Mesendoderm (in vitro differentiated cells): ENCODE results near the gene SCUBE1.

Experiments
- DNase-seq: peaks from one replicate; pipeline ENCODE4 v3.0.0; 2013
- H2AK5ac ChIP-seq: 2 replicates; pipeline ENCODE4 v1.6.1; 2013; ENCODE audit warnings: low read length, inconsistent platforms
- H2BK120ac ChIP-seq: 2 replicates; pipeline ENCODE4 v1.6.1; 2013; ENCODE audit warnings: low read depth, mild to moderate bottlenecking, low read length, moderate library complexity, mixed read lengths
- H2BK15ac ChIP-seq: replicated peaks from 2 replicates; pipeline ENCODE4 v1.6.1; 2013; ENCODE audit warnings: low read depth, mild to moderate bottlenecking, moderate library complexity
- H2BK5ac ChIP-seq: 2 replicates; pipeline ENCODE4 v1.6.1; 2013; ENCODE audit warnings: low read length, inconsistent platforms
- H3K18ac ChIP-seq: 2 replicates; pipeline ENCODE4 v1.6.1; 2013; ENCODE audit warnings: mild to moderate bottlenecking, low read length, mixed read lengths
- H3K23ac ChIP-seq: one replicate; pipeline ENCODE4 v1.6.1; 2013; ENCODE audit warnings: low read length
- H3K27ac ChIP-seq: 2 replicates; pipeline ENCODE4 v1.5.1; 2013; ENCODE audit warnings: low read depth, mild to moderate bottlenecking, inconsistent platforms, low read length, moderate library complexity
- H3K27me3 ChIP-seq: 2 replicates; pipeline ENCODE4 v1.6.1; 2013; ENCODE audit warnings: low read length, control low read depth, mild to moderate bottlenecking, inconsistent platforms; ENCODE audit not compliant: insufficient read depth, poor library complexity
- H3K36me3 ChIP-seq: 2 replicates; pipeline ENCODE4 v1.6.1; 2013; ENCODE audit warnings: low read length, inconsistent platforms; ENCODE audit not compliant: control insufficient read depth, insufficient read depth
- H3K4ac ChIP-seq: one replicate; pipeline ENCODE4 v1.6.1; 2013; ENCODE audit warnings: low read depth, mild to moderate bottlenecking, low read length, moderate library complexity
- H3K4me1 ChIP-seq: 2 replicates; pipeline ENCODE4 v1.6.1; 2013; ENCODE audit warnings: low read depth, low read length, inconsistent platforms; ENCODE audit not compliant: control insufficient read depth
- H3K4me2 ChIP-seq: 2 replicates; pipeline ENCODE4 v1.6.1; 2013; ENCODE audit warnings: low read length
- H3K4me3 ChIP-seq: 2 replicates; pipeline ENCODE4 v1.5.1; 2013; ENCODE audit warnings: mild to moderate bottlenecking, low read length
- H3K56ac ChIP-seq: one replicate; pipeline ENCODE4 v1.6.1; 2013; ENCODE audit warnings: low read length
- H3K79me1 ChIP-seq: 2 replicates; pipeline ENCODE4 v1.6.1; 2013; ENCODE audit warnings: low read length, inconsistent platforms
- H3K79me2 ChIP-seq: 2 replicates; pipeline ENCODE4 v1.6.1; 2013; ENCODE audit warnings: mild to moderate bottlenecking, low read length; ENCODE audit not compliant: control insufficient read depth, insufficient read depth
- H3K9ac ChIP-seq: 2 replicates; pipeline ENCODE4 v1.6.1; 2013; ENCODE audit warnings: low read length, inconsistent platforms
- H4K5ac ChIP-seq: one replicate; pipeline ENCODE4 v1.6.1; 2013; ENCODE audit warnings: low read length
- H4K8ac ChIP-seq: one replicate; pipeline ENCODE4 v1.6.1; 2013; ENCODE audit warnings: low read depth, mild to moderate bottlenecking, control low read depth, low read length, moderate library complexity
- WGBS: extraction: QIAGEN DNeasy Blood & Tissue Kit; methylation state at CpG from one replicate; pipeline ENCODE4 v1.1.7; 2013; ENCODE audit warnings: low lambda C conversion rate, missing lambda C conversion rate; ENCODE audit not compliant: insufficient coverage; ENCODE audit errors: extremely low coverage; 5-methylcytosine and 5-hydroxymethylcytosine counted together

Gene SCUBE1

DNA sequence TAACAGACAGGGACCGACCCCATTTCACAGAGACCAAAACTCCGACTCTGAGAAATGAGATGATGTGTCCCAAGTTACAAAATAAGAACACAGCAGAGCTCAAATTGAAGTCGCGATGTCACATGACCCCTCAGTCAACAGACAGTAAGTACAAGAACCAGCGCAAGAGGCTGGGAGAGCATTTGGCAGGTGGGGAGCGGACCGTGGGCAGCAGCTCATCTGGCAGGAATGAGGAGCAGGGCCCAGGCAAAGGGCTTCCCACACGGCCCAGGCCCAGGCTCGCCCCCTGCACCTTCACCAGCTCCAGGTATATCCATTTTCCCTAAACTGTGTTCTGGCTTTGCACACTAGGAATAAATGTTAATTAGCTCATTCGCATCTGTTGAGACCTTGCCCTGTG lies 34.3 kb downstream of the SCUBE1 start:
- WGBS = no CpG with 5 or more reads among the region's 10 CpGs
- Histone ChIP-seq H2BK120ac (no peak overlapping the region), H3K18ac (no peak overlapping the region), H3K4me1 (no peaks in the 10 kb centered on the region), H3K56ac (no peak overlapping the region), H2AK5ac (no peak overlapping the region), H3K27me3 (no peaks in the 10 kb centered on the region), H2BK5ac (no peak overlapping the region), H3K4ac (no peak overlapping the region), H3K4me2 (no peak overlapping the region), H3K4me3 (no peak overlapping the region), H2BK15ac (no peak overlapping the region), H3K23ac (no peak overlapping the region), H3K79me2 (no peaks in the 10 kb centered on the region), H3K79me1 (no peaks in the 10 kb centered on the region), H4K8ac (no peak overlapping the region), H3K9ac (no peak overlapping the region), H3K27ac (no peak overlapping the region), H3K36me3 (no peaks in the 10 kb centered on the region), H4K5ac (no peak overlapping the region)
- no peak for DNase-seq

- Histone ChIP-seq H3K79me2 (no peaks in the 10 kb centered on the region), H4K8ac (no peak overlapping the region), H2AK5ac (no peak overlapping the region), H3K4me2 (no peak overlapping the region), H3K9ac (no peak overlapping the region), H3K4me3 (no peak overlapping the region), H2BK15ac (no peak overlapping the region), H3K36me3 (no peaks in the 10 kb centered on the region), H3K4me1 (no peaks in the 10 kb centered on the region), H4K5ac (no peak overlapping the region), H3K23ac (no peak overlapping the region), H3K18ac (no peak overlapping the region), H3K56ac (no peak overlapping the region), H2BK5ac (no peak overlapping the region), H3K79me1 (no peaks in the 10 kb centered on the region), H3K4ac (no peak overlapping the region), H3K27me3 (no peaks in the 10 kb centered on the region), H2BK120ac (no peak overlapping the region), H3K27ac (no peak overlapping the region)
- no CpG with 5 or more reads among the region's 21 CpGs for WGBS
- no peak for DNase-seq
Observed at GRCh38 chr22:43308060-43308830, 34.9 kb downstream of the SCUBE1 start.

GRCh38 chr22:43305806-43306205 lies 37.4 kb downstream of the SCUBE1 start:
- Histone ChIP-seq H3K18ac (no peak overlapping the region), H3K27ac (no peak overlapping the region), H3K23ac (no peak overlapping the region), H4K5ac (no peak overlapping the region), H2BK5ac (no peak overlapping the region), H3K9ac (no peak overlapping the region), H4K8ac (no peak overlapping the region), H3K4me2 (no peak overlapping the region), H2BK120ac (no peak overlapping the region), H3K4ac (no peak overlapping the region), H3K56ac (no peak overlapping the region), H3K79me1 (no peaks in the 10 kb centered on the region), H3K4me3 (no peak overlapping the region), H3K27me3 (no peaks in the 10 kb centered on the region), H2AK5ac (no peak overlapping the region), H3K36me3 (no peaks in the 10 kb centered on the region), H3K79me2 (no peaks in the 10 kb centered on the region), H2BK15ac (no peak overlapping the region), H3K4me1 (no peaks in the 10 kb centered on the region)
- WGBS = no CpG with 5 or more reads among the region's 8 CpGs
- DNase-seq = no peak

DNA sequence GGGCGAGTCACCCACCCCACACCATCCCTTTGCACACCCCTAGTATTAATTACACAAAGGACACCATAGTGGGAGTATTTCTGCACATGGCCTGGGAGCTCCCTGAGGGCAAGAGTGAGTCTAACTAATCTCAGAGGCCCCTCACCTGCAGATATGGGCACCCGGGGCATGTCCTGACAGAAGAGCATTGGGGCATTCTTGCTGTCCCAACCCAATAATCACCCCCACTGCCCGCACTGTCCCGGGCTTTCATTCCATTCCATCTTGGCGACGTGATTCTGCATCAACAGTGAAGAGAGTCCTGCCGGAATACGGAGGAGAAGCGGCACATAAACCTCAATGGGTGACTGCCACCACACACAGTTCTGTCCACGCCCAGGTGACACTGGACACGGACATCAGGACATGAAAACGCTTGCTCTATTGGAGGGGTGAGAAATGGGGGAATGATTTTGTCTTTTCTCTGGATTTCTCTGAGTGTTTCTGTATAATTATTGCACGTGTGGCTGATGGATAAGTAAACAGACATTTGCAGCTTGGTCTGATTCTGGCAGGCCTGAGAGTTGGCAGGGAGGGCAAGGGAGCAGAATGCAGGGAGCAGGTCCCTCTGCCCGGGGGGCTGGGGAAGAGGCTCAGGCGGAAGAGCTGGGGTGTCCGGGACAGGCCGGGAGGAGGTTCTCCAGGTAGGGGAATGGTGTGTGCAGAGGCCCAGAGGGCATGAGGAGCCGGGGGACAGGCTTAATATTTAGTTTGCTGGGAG lies 38.2 kb downstream of the SCUBE1 start:
- no peak for DNase-seq
- Histone ChIP-seq H2AK5ac (no peak overlapping the region), H3K36me3 (no peaks in the 10 kb centered on the region), H3K27me3 (no peaks in the 10 kb centered on the region), H3K4me2 (no peak overlapping the region), H2BK15ac (no peak overlapping the region), H3K18ac (no peak overlapping the region), H3K56ac (no peak overlapping the region), H3K4me3 (no peak overlapping the region), H3K9ac (no peak overlapping the region), H2BK5ac (no peak overlapping the region), H3K4ac (no peak overlapping the region), H3K27ac (no peak overlapping the region), H3K4me1 (no peaks in the 10 kb centered on the region), H4K5ac (no peak overlapping the region), H2BK120ac (no peak overlapping the region), H3K23ac (no peak overlapping the region), H3K79me1 (no peaks in the 10 kb centered on the region), H4K8ac (no peak overlapping the region), H3K79me2 (no peaks in the 10 kb centered on the region)
- no CpG with 5 or more reads among the region's 18 CpGs for WGBS

- H3K4ac ChIP-seq = no peak overlapping the region
- no peaks in the 10 kb centered on the region for H3K79me1 ChIP-seq
- no peaks in the 10 kb centered on the region for H3K79me2 ChIP-seq
- H3K36me3 ChIP-seq = no peaks in the 10 kb centered on the region
- no peak overlapping the region for H4K5ac ChIP-seq
- H3K56ac ChIP-seq = no peak overlapping the region
- no peaks in the 10 kb centered on the region for H3K27me3 ChIP-seq
- no peak overlapping the region for H2AK5ac ChIP-seq
- H2BK15ac ChIP-seq = no peak overlapping the region
- H3K4me2 ChIP-seq = no peak overlapping the region
- H3K4me3 ChIP-seq = no peak overlapping the region
- DNase-seq = no peak
- H2BK120ac ChIP-seq = no peak overlapping the region
- H3K4me1 ChIP-seq = no peaks in the 10 kb centered on the region
- WGBS = no CpG with 5 or more reads among the region's 11 CpGs
- H3K27ac ChIP-seq = no peak overlapping the region
- no peak overlapping the region for H3K23ac ChIP-seq
- no peak overlapping the region for H4K8ac ChIP-seq
- no peak overlapping the region for H3K9ac ChIP-seq
- H2BK5ac ChIP-seq = no peak overlapping the region
- no peak overlapping the region for H3K18ac ChIP-seq
Observed at GRCh38 chr22:43303751-43304150, 39.4 kb downstream of the SCUBE1 start.
